NCI-H2171 treated with DMSO at 0.1 percent for 48 hours (cell line): Measurements from ENCODE around the gene ZWILCH.
"Not testable (repeated sequence)": the region's sequence is repeated elsewhere in the genome, so short reads cannot be mapped to it uniquely, and the experiment has no call there.

Experiments
- DNase-seq: peaks from one replicate; lab custom pipeline; 2025; lab: John Stamatoyannopoulos, UW

Gene ZWILCH

GRCh38 chr15:66488525-66488924 lies 16.6 kb upstream of the ZWILCH start:
- no peak for DNase-seq

GRCh38 chr15:66489179-66489791 lies 15.8 kb upstream of the ZWILCH start:
- no peak for DNase-seq

- DNase-seq: no peak
Observed at GRCh38 chr15:66491846-66492245, 13.3 kb upstream of the ZWILCH start.

GRCh38 chr15:66494262-66494661 lies 10.9 kb upstream of the ZWILCH start:
- DNase-seq: no peak

- DNase-seq: peak; percentile 67
Observed at GRCh38 chr15:66496951-66497501, 8.1 kb upstream of the ZWILCH start.

GRCh38 chr15:66497502-66498455 lies 7.3 kb upstream of the ZWILCH start, which contains the start of gene SNAPC5:
TSS of gene SNAPC5 (minus strand) at chr15:66497762. CDS start at chr15:66497731, 31 bp downstream.
- DNase-seq: peak; percentile 93

DNA sequence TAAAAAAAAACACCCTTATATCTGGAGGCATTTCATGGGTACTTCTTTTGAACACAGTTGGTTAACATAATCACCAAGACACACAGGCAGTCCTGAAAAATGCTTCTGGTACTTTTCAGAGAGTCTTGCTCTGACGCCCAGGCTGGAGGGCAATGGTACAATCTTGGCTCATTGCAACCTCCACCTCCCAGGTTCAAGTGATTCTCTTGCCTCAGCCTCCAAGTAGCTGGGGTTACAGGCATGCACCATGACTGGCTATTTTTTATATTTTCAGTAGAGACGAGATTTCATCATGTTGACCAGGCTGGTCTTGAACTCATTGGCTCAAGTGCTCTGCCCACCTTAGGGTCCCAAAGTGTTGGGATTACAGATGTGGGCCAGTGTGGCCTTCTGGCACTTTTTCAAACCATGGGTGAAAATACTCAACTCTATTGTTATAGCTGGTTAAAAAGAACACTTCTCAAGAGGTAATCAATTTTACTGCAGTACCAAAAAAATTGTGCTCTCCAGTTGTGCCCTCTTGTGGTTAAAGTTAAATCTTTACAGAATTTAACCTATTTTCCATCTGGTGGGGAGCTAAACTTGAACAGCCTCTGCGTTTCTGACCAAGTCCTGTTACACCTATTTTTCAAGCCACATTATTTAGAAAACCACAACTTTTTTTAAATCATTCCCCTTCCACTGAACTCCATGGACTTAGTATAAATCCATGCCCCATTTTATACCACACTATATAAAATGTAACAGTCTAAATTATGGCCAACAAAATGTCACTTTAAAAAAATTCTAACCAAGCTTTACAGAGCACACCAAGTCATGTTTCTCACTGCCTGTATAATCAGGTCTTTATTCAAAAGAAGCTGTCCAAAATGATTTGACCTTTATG lies 6.4 kb upstream of the ZWILCH start:
- DNase-seq: peak; percentile 36

DNA sequence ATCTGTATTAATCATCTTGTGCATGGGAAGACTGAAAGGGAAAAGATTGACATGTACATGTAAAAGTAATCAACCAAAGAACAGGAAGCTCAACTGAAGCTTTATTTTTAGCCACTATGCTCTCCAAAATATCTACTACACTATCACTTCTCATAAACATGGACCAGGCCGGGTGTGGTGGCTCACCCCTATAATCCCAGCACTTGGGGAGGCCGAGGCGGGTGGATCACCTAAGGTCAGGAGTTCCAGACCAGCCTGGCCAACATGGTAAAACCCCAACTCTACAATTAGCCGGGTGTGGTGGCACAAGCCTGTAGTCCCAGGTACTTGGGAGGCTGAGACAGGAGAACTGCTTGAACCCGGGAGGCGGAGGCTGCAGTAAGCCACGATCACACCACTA lies 4.8 kb upstream of the ZWILCH start:
- not testable (repeated sequence) for DNase-seq

GRCh38 chr15:66502491-66502890 lies 2.6 kb upstream of the ZWILCH start:
- no peak for DNase-seq

DNA sequence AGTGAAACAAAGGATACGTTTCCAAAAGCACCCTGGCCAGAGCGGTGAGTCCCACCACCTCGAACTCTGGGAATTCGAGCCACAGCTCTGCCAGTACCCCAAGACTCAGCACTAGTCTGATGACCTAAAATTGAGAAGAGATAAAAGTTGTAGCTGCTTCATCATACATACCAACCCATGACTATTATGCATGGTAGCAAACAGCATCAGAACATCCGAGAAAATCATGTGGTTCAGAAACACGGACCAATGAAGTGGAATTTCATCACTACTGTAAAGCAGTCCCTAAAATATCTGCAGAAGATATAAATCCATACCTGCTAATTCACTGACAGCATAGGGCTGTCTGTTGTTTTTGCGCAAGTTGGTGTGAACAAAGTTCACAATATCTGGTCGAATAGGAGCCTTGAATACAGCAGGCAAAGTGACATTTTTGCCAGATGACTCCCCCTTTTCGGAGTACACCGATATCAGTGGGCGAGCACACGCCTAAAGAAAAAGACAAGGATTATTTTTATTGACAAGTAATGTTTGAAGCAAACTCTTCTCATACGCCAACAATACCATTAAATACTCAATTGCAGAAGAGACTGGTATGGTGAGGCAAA lies 2.0 kb upstream of the ZWILCH start:
- not testable (repeated sequence) for DNase-seq

- no peak for DNase-seq
Observed at GRCh38 chr15:66503780-66504562, 1.2 kb upstream of the ZWILCH start.

DNA sequence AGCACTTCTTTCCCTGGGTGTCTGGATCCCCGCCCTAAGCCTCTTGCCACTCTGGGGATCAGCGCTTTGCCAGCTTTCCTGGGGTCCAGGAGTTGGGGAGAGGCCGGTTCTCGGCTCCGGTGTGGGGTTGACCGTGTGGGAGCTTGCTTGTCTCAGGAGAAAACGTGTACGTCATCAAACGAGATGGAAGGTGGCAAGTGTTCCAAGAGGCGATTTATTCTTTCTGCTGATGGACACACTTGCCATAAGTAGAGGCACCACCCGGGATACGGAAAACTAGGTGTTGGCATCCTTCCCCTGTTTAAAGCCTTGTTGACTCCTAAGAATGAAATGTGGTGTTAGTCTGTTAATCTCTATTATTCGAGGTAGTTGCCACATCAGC lies 295 bp downstream of the ZWILCH start:
- peak; percentile 63 for DNase-seq

DNA sequence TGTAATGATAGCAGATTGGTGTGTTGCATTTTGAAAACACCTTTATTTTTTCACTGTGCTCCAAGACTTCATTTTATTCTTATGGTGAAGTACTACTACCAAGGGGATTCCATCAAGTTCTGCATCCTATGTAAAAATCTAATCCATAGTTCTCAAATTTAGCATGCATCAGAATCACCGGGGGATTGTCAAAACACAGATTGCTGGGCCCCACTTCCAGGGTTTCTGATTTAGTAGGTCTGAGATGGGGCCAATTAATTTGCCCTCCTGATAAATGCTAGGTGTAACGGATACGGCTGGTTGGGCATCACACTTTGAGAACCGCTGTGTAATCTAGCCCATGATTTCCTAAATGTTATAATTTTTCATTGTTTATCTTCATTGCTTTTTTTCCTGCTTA lies 692 bp downstream of the ZWILCH start:
- no peak for DNase-seq

- DNase-seq: no peak
Observed at GRCh38 chr15:66508293-66508883, 3.3 kb downstream of the ZWILCH start.

GRCh38 chr15:66514586-66514985 lies 9.5 kb downstream of the ZWILCH start:
- no peak for DNase-seq

DNA sequence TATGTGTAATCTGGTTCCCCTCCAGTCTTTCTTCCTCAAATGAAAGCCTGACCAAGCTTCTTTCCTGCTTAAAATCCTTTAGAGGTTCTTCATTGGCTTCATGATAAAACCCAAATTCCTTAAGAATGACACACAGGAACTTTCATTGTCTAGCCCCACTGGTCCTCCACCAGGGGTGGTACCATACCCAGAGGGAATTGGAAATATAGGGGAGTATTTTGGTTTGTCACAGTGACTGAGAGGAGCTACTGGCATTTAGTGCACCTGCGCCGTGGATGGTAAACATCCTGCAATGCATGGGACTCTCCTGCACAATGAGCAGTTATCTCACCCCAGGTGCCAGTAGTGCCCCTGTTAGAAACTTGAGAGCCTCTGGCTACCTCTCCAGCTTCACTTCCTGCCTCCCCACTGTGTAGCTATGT lies 10.8 kb downstream of the ZWILCH start:
- no peak for DNase-seq

GRCh38 chr15:66523926-66524325 lies 18.8 kb downstream of the ZWILCH start:
- no peak for DNase-seq

DNA sequence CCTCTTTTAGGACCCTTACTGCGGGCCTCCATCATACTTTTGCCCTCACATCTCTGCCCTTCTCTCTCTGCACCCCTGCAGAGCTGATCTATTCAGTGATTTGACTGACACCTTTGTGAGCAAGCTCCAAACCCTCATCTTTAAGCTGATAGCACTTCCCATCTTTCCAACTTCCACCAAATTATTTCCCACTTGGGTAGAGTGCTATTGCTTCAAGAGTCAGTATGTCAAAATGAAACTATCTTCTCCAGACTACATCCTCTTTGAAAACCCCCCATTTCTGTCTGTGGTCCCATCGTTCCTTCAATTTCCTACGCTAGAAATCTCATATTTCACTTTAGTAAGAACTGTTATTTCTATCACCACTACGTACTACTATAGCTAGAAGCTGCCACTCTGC lies 19.7 kb downstream of the ZWILCH start:
- no peak for DNase-seq

- no peak for DNase-seq
Observed at GRCh38 chr15:66535056-66535455, 29.9 kb downstream of the ZWILCH start.

GRCh38 chr15:66542896-66543295 lies 37.8 kb downstream of the ZWILCH start:
- no peak for DNase-seq
